Measurements from ENCODE around the gene HYAL3.

The HYAL3 gene

GRCh38 chr3:50323614-50324199, 24.5 kb upstream of the HYAL3 start:
- no peak for TF ChIP-seq CTCF (IDR thresholded peaks at IDR 0.05; ENCODE audit: low read depth, low read length)
- no peak overlapping the region for H3K4me3 ChIP-seq (ENCODE audit: low read depth, low read length)

DNA sequence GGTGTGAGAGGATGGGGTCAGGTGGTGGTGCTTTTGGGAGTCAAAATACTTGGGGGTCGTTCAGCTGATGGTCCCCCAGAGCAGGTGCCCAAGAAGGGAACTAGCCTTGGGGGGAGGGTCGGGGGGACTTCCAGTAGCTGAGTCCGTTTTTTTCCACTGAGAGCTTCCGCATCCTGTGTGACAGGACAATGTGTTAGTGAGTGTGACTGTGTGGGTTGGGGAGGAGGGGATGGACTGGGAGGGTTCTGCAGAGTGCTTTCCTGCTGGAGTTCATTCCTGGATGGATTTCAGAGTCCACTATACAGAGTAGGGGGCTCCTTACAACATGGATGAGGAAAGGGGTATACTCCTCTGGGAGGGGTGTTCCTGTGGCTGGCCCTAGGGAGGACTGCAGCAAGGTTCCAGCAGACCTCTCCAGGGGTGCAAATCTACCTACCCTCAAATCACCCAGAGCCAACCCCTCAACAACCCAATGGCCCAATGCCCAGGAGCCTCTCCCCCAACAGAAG, 23.9 kb upstream of the HYAL3 start:
- TF ChIP-seq CTCF (IDR thresholded peaks at IDR 0.05; ENCODE audit: low read depth, low read length), result no peak
- H3K4me3 ChIP-seq (ENCODE audit: low read depth, low read length), result no peak overlapping the region

DNA sequence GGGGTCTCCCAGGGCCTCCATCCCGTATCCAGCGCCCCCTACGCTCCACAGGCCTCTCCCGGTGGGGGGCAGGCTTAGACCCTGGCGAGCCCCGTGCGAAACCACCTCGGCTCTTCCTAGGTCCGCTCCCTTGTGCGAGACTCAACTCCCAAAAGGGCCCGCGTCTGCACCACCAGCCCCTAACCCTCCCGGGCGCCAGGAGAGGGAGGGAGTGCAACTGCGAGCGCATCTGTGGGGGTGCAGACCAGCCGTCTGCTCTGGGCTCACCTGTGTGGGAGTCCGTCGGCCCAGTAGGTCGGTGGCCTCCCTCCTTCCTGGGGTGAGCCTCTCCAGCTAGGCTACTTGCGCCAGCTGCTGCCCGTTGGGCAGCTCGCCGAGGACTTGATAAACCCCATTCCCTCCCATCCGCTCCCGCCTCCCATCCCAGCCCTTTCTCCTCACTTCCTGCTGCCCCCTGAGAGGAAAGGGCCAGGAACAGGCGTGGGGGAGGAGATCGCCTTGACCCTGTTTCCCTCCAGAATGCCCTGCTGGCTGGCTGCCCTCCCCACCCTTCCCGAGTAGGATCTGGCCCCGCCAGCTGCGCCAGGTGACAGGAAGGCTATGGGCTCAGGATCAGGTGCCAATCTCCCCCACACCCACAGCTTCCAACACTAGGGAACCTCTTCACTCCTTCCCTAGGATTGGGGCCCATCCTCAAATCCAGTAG, 23.3 kb upstream of the HYAL3 start, which contains the start of gene HYAL2:
Gene HYAL2, minus strand, starts transcription at position 360 of the 706 bp plus-strand sequence. CDS start 2,256 bp downstream, outside the sequence.
- no peak for TF ChIP-seq CTCF (IDR thresholded peaks at IDR 0.05; ENCODE audit: low read depth, low read length)

GRCh38 chr3:50322115-50322385, 22.8 kb upstream of the HYAL3 start:
- peak overlapping the region; percentile 73 for H3K4me3 ChIP-seq (ENCODE audit: low read depth, low read length)

More for the DNA sequence above, 23.3 kb upstream of the HYAL3 start, which contains the start of gene HYAL2:
- peak within 1 kb of the TSS; percentile 73 for H3K4me3 ChIP-seq (ENCODE audit: low read depth, low read length)

GRCh38 chr3:50321336-50322114, 22.3 kb upstream of the HYAL3 start:
- H3K4me3 ChIP-seq (ENCODE audit: low read depth, low read length), result peak overlapping the region; percentile 73
- TF ChIP-seq CTCF (IDR thresholded peaks at IDR 0.05; ENCODE audit: low read depth, low read length), result peak; percentile 44

More at GRCh38 chr3:50322115-50322385, 22.8 kb upstream of the HYAL3 start:
- no peak for TF ChIP-seq CTCF (IDR thresholded peaks at IDR 0.05; ENCODE audit: low read depth, low read length)

DNA sequence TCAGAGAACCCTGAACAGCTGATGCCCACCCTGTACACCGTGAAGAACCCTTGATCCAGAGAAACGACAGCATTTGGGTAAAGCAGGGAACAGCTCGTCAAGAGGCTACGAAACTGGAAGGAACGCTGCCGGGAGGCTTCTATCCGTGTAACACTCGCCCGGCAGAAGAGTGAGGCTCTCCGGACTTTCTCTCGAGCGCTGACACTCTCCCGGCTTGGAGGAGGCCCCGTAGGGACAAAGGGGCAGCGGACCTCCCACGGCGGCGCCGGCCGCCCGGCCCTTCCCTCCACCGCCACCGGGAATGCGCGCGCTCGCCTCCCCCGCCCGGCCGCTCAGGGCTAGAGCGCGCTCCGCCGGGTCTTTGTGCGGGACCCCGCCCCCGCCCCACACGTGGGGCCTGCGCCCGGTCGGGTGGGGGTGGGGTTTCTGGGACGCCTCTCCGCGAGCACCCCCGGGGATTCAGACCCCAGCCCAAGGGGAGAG, 21.7 kb upstream of the HYAL3 start:
- no peak for TF ChIP-seq CTCF (IDR thresholded peaks at IDR 0.05; ENCODE audit: low read depth, low read length)

More for the DNA sequence above, 21.7 kb upstream of the HYAL3 start:
- peak overlapping the region; percentile 73 for H3K4me3 ChIP-seq (ENCODE audit: low read depth, low read length)
